ENCODE results near the gene INSRR. TPM values are rescaled to one million over a fixed set of nuclear protein-coding genes. Genes with fewer than 3 reads are reported as not detected.

INSRR gene
- total and polyA plus RNA-seq, 4 donors: 0.01 TPM; not detected in 3

- TF ChIP-seq RAD21 (IDR thresholded peaks at IDR 0.05): peak; percentile 92 to 93
- TF ChIP-seq, protein P1, sequence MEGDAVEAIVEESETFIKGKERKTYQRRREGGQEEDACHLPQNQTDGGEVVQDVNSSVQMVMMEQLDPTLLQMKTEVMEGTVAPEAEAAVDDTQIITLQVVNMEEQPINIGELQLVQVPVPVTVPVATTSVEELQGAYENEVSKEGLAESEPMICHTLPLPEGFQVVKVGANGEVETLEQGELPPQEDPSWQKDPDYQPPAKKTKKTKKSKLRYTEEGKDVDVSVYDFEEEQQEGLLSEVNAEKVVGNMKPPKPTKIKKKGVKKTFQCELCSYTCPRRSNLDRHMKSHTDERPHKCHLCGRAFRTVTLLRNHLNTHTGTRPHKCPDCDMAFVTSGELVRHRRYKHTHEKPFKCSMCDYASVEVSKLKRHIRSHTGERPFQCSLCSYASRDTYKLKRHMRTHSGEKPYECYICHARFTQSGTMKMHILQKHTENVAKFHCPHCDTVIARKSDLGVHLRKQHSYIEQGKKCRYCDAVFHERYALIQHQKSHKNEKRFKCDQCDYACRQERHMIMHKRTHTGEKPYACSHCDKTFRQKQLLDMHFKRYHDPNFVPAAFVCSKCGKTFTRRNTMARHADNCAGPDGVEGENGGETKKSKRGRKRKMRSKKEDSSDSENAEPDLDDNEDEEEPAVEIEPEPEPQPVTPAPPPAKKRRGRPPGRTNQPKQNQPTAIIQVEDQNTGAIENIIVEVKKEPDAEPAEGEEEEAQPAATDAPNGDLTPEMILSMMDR (IDR thresholded peaks at IDR 0.05; ENCODE audit: low read depth, low read length, missing input control): peak; percentile 87
- TF ChIP-seq HNF4A (conservative IDR thresholded peaks at IDR 0.05): no peak
- H3K9me3 ChIP-seq (ENCODE audit: control insufficient read depth in 4 of 4, low read length in 3 of 4): no peaks in the 10 kb centered on the region
- WGBS: 34% methylated on average over 7 of the region's 7 CpGs
- peak; percentile 56 for DNase-seq (ENCODE audit: low spot score)
- no peak overlapping the region for H3K9ac ChIP-seq (ENCODE audit: low read depth in 1 of 2, low read length in 2 of 2)
- H3K4me1 ChIP-seq (ENCODE audit: control insufficient read depth in 4 of 4, insufficient read depth in 4 of 4, low read length in 3 of 4): no peaks in the 10 kb centered on the region
- no peaks in the 10 kb centered on the region for H3K36me3 ChIP-seq (ENCODE audit: control insufficient read depth in 4 of 4, insufficient read depth in 3 of 4, low read depth in 1 of 4, low read length in 3 of 4)
- no peak overlapping the region for H3K4me3 ChIP-seq (ENCODE audit: low read depth in 1 of 3, low read length in 3 of 3)
- peaks cover 0 to 4% (median 1%) of the 10 kb centered on the region in 4 donors for H3K27me3 ChIP-seq (ENCODE audit: control insufficient read depth in 4 of 4, insufficient read depth in 4 of 4, low read length in 3 of 4)
- no peak overlapping the region for H3K27ac ChIP-seq (ENCODE audit: low read depth in 1 of 2, low read length in 2 of 2)
Measured at GRCh38 chr1:156838972-156839371, 19.9 kb downstream of the INSRR start.

DNA sequence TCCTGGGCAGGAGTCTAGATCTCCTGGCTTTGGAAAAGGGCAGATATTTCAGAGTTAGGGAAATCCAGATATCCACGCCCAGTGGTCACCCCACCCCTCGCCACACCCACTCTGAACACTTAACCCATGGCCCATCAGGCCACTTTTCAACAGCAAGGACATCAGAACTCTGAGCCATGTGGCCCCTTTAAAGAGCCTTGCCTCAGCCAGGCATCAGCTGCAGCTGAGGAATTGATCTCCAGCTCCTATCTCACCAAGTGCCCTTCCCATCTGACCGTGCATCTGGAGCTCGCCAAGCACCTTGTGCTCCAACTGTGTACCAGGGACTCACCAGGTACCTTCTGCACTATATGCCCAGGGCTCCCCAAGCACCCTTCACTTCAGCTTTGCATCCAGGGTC, 22.0 kb downstream of the INSRR start:
- Histone ChIP-seq H3K27me3 (ENCODE audit: control insufficient read depth in 4 of 4, insufficient read depth in 4 of 4, low read length in 3 of 4) (peaks cover 0 to 4% (median 1%) of the 10 kb centered on the region in 4 donors), H3K4me1 (ENCODE audit: control insufficient read depth in 4 of 4, insufficient read depth in 4 of 4, low read length in 3 of 4) (no peaks in the 10 kb centered on the region), H3K9ac (ENCODE audit: low read depth in 1 of 2, low read length in 2 of 2) (no peak overlapping the region), H3K27ac (ENCODE audit: low read depth in 1 of 2, low read length in 2 of 2) (no peak overlapping the region), H3K9me3 (ENCODE audit: control insufficient read depth in 4 of 4, low read length in 3 of 4) (no peaks in the 10 kb centered on the region), H3K36me3 (ENCODE audit: control insufficient read depth in 4 of 4, insufficient read depth in 3 of 4, low read depth in 1 of 4, low read length in 3 of 4) (no peaks in the 10 kb centered on the region), H3K4me3 (ENCODE audit: low read depth in 1 of 3, low read length in 3 of 3) (no peak overlapping the region)
- WGBS: 80% methylated on average over 4 of the region's 4 CpGs
- no peak for TF ChIP-seq FOXA1 (IDR thresholded peaks at IDR 0.05)
- no peak for TF ChIP-seq REST (IDR thresholded peaks at IDR 0.05)
- TF ChIP-seq HNF4G (IDR thresholded peaks at IDR 0.05): no peak
- no peak for TF ChIP-seq SP1 (IDR thresholded peaks at IDR 0.05)
- no peak for TF ChIP-seq YY1 (IDR thresholded peaks at IDR 0.05)
- no peak for DNase-seq (ENCODE audit: low spot score)

DNA sequence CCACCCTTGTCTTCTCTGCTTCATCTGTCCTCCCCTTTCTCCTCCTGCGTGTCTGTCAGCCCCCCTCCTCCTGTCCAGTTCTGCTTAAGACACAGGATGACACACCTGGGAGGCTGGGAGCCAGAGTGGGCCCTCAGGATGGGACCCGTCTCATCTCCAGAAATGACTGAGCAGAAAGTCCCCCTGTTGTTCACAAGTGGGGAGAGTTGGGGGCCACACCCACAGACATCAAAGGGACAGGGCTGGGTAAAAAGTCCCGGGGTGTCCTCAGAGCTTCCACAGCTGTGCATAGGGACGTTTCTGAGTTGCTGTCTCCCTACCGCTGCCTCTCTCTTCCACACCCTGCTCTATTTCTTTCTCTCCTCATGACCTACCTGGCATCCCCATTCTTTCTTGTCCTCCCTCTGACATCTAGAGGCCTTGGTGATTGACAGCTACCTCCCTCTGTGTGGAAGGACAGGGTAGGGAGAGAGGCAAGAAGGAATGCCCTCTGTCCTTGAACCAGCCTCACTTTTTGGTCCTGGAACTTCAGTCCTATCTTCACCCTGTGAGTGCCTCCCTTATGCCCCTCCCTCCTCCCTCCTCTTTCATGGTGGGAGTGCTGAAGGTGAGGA, 22.8 kb downstream of the INSRR start:
- DNase-seq (ENCODE audit: low spot score): no peak

More for the DNA sequence above, 22.8 kb downstream of the INSRR start:
- H3K27me3 ChIP-seq (ENCODE audit: control insufficient read depth in 4 of 4, insufficient read depth in 4 of 4, low read length in 3 of 4): peaks cover 0 to 4% (median 1%) of the 10 kb centered on the region in 4 donors
- no peak overlapping the region for H3K4me3 ChIP-seq (ENCODE audit: low read depth in 1 of 3, low read length in 3 of 3)
- H3K9ac ChIP-seq (ENCODE audit: low read depth in 1 of 2, low read length in 2 of 2): no peak overlapping the region
- WGBS: 60% methylated on average over 5 of the region's 5 CpGs
- no peaks in the 10 kb centered on the region for H3K4me1 ChIP-seq (ENCODE audit: control insufficient read depth in 4 of 4, insufficient read depth in 4 of 4, low read length in 3 of 4)
- TF ChIP-seq FOXA1 (IDR thresholded peaks at IDR 0.05) (no peak), RXRA (IDR thresholded peaks at IDR 0.05) (no peak), REST (IDR thresholded peaks at IDR 0.05) (no peak), FOXA2 (IDR thresholded peaks at IDR 0.05) (no peak)
- TF ChIP-seq, protein P2, sequence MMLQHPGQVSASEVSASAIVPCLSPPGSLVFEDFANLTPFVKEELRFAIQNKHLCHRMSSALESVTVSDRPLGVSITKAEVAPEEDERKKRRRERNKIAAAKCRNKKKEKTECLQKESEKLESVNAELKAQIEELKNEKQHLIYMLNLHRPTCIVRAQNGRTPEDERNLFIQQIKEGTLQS (IDR thresholded peaks at IDR 0.05): no peak
- H3K9me3 ChIP-seq (ENCODE audit: control insufficient read depth in 4 of 4, low read length in 3 of 4): no peaks in the 10 kb centered on the region
- no peaks in the 10 kb centered on the region for H3K36me3 ChIP-seq (ENCODE audit: control insufficient read depth in 4 of 4, insufficient read depth in 3 of 4, low read depth in 1 of 4, low read length in 3 of 4)
- no peak overlapping the region for H3K27ac ChIP-seq (ENCODE audit: low read depth in 1 of 2, low read length in 2 of 2)
